ENCODE measurements around the gene TC2N. TPM values are rescaled to one million over a fixed set of nuclear protein-coding genes. Genes with fewer than 3 reads are reported as not detected.

TC2N gene
- total RNA-seq, 1 experiment from 2014 or later = 16.4 TPM

- no peak for DNase-seq
- no CpG with 5 or more reads among the region's 2 CpGs for WGBS (ENCODE audit: extremely low coverage, insufficient read length, low lambda C conversion rate)
- Mint-ChIP-seq H3K9me3 (peaks cover 10 to 11% of the 10 kb centered on the region in 2 experiments; a peak in 4 of 5 replicates), H3K36me3 (ENCODE audit: insufficient read depth in 1 of 3, low read depth in 3 of 3) (peaks cover 0 to 4% (median 0%) of the 10 kb centered on the region in 3 experiments; a peak in 1 of 7 replicates), H3K4me1 (peaks cover 13 to 25% of the 10 kb centered on the region in 2 experiments), H3K4me3 (no peak overlapping the region), H3K27me3 (ENCODE audit: low read depth) (peaks cover 8% of the 10 kb centered on the region), H3K27ac (no peak overlapping the region)
- Histone ChIP-seq H3K56ac (ENCODE audit: insufficient read length, low read depth, low read length) (no peak overlapping the region), H3K27me3 (ENCODE audit: insufficient read depth, low read length) (no peaks in the 10 kb centered on the region), H4K8ac (replicated peaks; ENCODE audit: insufficient read length, low read depth, low read length) (no peak overlapping the region), H2BK12ac (ENCODE audit: insufficient read length, low read depth, low read length) (no peak overlapping the region), H3K4me2 (ENCODE audit: insufficient read depth, insufficient read length, low read length) (no peak overlapping the region), H2BK120ac (ENCODE audit: low read depth, low read length, poor library complexity, severe bottlenecking) (no peak overlapping the region), H2BK5ac (ENCODE audit: insufficient read length, low read length) (no peak overlapping the region), H3T11ph (ENCODE audit: low read length) (no peak overlapping the region), H3K27ac (ENCODE audit: insufficient read length, low read depth, low read length) (no peak overlapping the region), H3K23ac (ENCODE audit: insufficient read length, low read depth, low read length) (no peak overlapping the region), H4K20me1 (ENCODE audit: control insufficient read depth, insufficient read depth, insufficient read length) (no peaks in the 10 kb centered on the region), H3K4ac (ENCODE audit: low read depth, low read length) (no peak overlapping the region), H3K14ac (ENCODE audit: insufficient read depth, low read length) (no peak overlapping the region), H2BK15ac (ENCODE audit: low read depth, low read length) (no peak overlapping the region), H4K5ac (ENCODE audit: insufficient read length, low read depth, low read length) (no peak overlapping the region), H3K9ac (ENCODE audit: extremely low read depth, insufficient read length, low read length) (no peak overlapping the region), H3K4me1 (ENCODE audit: insufficient read depth, low read length) (no peaks in the 10 kb centered on the region), H3K9me3 (ENCODE audit: control insufficient read depth, low read depth, low read length) (no peaks in the 10 kb centered on the region), H3K79me2 (ENCODE audit: insufficient read depth, low read length) (no peaks in the 10 kb centered on the region), H3K18ac (ENCODE audit: insufficient read length, low read depth, low read length) (no peak overlapping the region), H2AFZ (ENCODE audit: low read length) (no peak overlapping the region), H2AK5ac (ENCODE audit: insufficient read length, low read length) (no peak overlapping the region), H2BK20ac (ENCODE audit: low read depth, low read length, poor library complexity, severe bottlenecking) (no peak overlapping the region), H3K79me1 (ENCODE audit: insufficient read depth, low read depth, low read length, poor library complexity, severe bottlenecking) (no peaks in the 10 kb centered on the region), H3K23me2 (ENCODE audit: insufficient read length, low read depth, low read length, poor library complexity, severe bottlenecking) (no peaks in the 10 kb centered on the region), H4K91ac (ENCODE audit: insufficient read length, low read depth, low read length) (no peak overlapping the region)
- no peak for TF ChIP-seq CTCF (conservative IDR thresholded peaks at IDR 0.05)
Observed at GRCh38 chr14:91866061-91866460, 1.3 kb downstream of the TC2N start.
